ENCODE measurements around the gene XKRX.
A peak's percentile ranks its signal among the peaks of the same experiment; 100 is the strongest.

The XKRX gene

DNA sequence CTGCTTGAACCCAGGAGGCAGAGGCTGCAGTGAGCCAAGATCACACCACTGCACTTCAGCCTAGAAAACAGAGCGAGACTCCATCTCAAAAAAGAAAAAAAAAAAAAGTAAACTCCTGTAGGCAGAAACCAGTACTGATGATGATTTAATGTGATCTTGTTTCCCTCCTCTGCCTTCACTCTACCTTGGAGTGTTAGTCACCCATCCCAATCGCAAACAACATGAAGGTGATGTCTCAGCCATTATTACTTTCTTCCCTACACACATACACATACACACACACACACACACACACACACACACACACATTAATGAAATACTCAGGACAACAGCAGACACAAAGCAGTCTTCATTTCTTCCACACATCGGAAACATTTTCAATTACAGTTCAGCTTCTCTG, 15.6 kb downstream of the XKRX start:
- no peak for FAIRE-seq
- no peak for DNase-seq (ENCODE audit: insufficient read length, low spot score)
- TF ChIP-seq POLR2AphosphoS5 (IDR thresholded peaks at IDR 0.05; ENCODE audit: low read depth, low read length) (no peak), SPI1 (IDR thresholded peaks at IDR 0.05; ENCODE audit: low read depth, low read length) (no peak), TAF1 (IDR thresholded peaks at IDR 0.05; ENCODE audit: low read depth, low read length) (no peak), POU2F2 (IDR thresholded peaks at IDR 0.05; ENCODE audit: low read depth, low read length) (no peak), PAX5 (IDR thresholded peaks at IDR 0.05; ENCODE audit: insufficient read depth, low read length, severe bottlenecking) (no peak), POLR2A (IDR thresholded peaks at IDR 0.05; ENCODE audit: low read depth, low read length) (no peak)

DNA sequence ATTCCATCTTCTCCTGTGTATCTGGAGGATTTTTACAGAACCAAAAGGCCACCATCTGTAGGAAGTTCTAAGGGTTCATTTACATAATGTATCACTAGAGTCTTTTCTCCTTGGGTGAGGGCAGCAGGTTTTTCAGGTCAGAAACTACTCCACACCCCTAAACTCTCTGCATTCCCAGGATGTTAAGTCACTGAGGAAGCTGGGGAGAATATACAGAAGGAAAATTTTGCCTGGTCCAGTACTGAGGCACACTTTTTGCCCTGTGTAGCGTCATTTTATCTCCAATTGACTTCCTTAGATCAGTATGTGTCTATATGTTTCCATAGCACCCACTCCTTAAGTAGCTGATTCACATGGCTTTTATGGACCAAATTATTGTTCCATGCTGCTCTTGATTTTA, 17.0 kb downstream of the XKRX start:
- FAIRE-seq, result no peak
- TF ChIP-seq SPI1 (IDR thresholded peaks at IDR 0.05; ENCODE audit: low read depth, low read length) (no peak), POU2F2 (IDR thresholded peaks at IDR 0.05; ENCODE audit: low read depth, low read length) (no peak), POLR2AphosphoS5 (IDR thresholded peaks at IDR 0.05; ENCODE audit: low read depth, low read length) (no peak), POLR2A (IDR thresholded peaks at IDR 0.05; ENCODE audit: low read depth, low read length) (no peak), TAF1 (IDR thresholded peaks at IDR 0.05; ENCODE audit: low read depth, low read length) (no peak)
- DNase-seq (ENCODE audit: insufficient read length, low spot score), result no peak

DNA sequence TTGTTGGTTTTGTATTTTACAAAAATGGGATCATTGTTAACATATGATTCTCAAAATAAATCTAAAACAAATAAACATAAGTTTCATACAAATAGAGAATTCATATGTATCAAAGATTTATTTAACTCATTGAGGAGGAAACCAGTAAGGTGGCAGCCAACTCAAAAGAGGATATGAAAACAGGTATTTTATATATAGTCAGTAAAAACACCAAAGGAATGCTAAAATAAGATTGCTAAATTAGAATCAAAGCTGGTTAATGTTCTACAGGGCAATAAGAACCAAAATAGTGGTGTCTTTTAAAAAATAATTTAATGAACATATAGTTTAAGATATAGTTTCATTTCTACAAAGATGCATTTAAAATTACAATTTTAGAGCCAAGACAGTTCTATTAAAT, 23.1 kb downstream of the XKRX start:
- no peak for TF ChIP-seq POLR2A (IDR thresholded peaks at IDR 0.05; ENCODE audit: low read depth, low read length)
- no peak for TF ChIP-seq SPI1 (IDR thresholded peaks at IDR 0.05; ENCODE audit: low read depth, low read length)
- no peak for TF ChIP-seq PAX5 (IDR thresholded peaks at IDR 0.05; ENCODE audit: insufficient read depth, low read length, severe bottlenecking)
- TF ChIP-seq TAF1 (IDR thresholded peaks at IDR 0.05; ENCODE audit: low read depth, low read length), result no peak
- TF ChIP-seq POLR2AphosphoS5 (IDR thresholded peaks at IDR 0.05; ENCODE audit: low read depth, low read length), result no peak
- no peak for TF ChIP-seq POU2F2 (IDR thresholded peaks at IDR 0.05; ENCODE audit: low read depth, low read length)
- FAIRE-seq, result no peak
- DNase-seq (ENCODE audit: insufficient read length, low spot score), result no peak

DNA sequence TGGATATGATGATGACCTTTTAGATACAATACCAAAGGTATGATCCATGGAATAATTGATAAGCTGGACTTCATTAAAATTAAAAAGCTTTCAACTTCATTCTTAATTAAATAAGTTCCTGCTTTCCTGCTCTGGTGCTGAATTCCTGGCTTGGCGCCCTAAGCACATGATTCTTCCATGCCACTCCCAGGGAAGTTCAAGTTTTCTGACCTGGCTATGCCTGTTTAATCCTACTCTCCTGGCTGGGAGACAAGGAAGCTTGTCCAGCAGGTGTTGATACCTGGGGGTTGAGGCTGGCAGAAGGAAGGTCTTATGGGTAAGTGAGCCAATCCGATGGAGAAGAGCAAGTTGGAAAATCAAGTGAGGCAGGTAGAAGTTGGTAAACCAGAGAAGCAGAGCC, 24.3 kb downstream of the XKRX start:
- FAIRE-seq, result peak; percentile 59
- DNase-seq (ENCODE audit: insufficient read length, low spot score), result no peak
- TF ChIP-seq SPI1 (IDR thresholded peaks at IDR 0.05; ENCODE audit: low read depth, low read length) (no peak), POLR2AphosphoS5 (IDR thresholded peaks at IDR 0.05; ENCODE audit: low read depth, low read length) (no peak), POU2F2 (IDR thresholded peaks at IDR 0.05; ENCODE audit: low read depth, low read length) (no peak), POLR2A (IDR thresholded peaks at IDR 0.05; ENCODE audit: low read depth, low read length) (no peak), PAX5 (IDR thresholded peaks at IDR 0.05; ENCODE audit: insufficient read depth, low read length, severe bottlenecking) (no peak), TAF1 (IDR thresholded peaks at IDR 0.05; ENCODE audit: low read depth, low read length) (no peak)

DNA sequence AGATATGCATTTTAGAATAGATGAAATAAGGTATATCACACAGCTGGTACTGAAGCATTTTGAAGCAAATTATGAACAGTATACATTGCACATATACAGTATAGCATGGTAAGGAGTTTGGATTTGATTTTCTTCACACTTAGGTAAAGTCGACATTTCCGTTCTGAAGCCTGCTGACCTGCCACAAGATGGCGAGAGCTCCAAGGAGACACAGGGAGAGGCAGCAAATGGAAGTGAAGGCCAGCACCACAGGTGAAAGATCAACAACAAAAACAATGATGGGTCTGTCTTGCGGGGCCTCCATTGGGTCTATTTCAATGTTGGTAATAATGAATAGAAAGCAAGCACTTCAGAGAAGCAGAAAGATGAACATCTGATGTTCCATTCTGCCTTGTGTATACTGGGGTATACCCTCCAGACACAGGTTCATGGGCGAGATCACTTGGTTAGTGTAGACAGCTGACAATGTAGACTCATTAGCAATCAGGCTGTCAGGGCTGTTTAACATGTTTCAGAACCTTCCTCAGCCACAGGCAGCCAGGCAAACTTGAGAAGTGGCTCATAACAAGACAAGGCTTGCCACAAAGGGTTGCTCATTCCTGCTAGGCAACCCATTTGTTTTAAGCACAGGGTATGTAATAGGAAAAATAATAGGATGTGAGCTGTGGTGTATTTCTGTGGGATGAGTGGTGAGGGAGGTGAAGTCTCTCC, 33.2 kb downstream of the XKRX start:
- DNase-seq (ENCODE audit: insufficient read length, low spot score), result no peak
- FAIRE-seq, result peak; percentile 92
- TF ChIP-seq POLR2A (IDR thresholded peaks at IDR 0.05; ENCODE audit: low read depth, low read length) (no peak), POU2F2 (IDR thresholded peaks at IDR 0.05; ENCODE audit: low read depth, low read length) (no peak), TAF1 (IDR thresholded peaks at IDR 0.05; ENCODE audit: low read depth, low read length) (no peak), SPI1 (IDR thresholded peaks at IDR 0.05; ENCODE audit: low read depth, low read length) (no peak), POLR2AphosphoS5 (IDR thresholded peaks at IDR 0.05; ENCODE audit: low read depth, low read length) (no peak), PAX5 (IDR thresholded peaks at IDR 0.05; ENCODE audit: insufficient read depth, low read length, severe bottlenecking) (no peak)

DNA sequence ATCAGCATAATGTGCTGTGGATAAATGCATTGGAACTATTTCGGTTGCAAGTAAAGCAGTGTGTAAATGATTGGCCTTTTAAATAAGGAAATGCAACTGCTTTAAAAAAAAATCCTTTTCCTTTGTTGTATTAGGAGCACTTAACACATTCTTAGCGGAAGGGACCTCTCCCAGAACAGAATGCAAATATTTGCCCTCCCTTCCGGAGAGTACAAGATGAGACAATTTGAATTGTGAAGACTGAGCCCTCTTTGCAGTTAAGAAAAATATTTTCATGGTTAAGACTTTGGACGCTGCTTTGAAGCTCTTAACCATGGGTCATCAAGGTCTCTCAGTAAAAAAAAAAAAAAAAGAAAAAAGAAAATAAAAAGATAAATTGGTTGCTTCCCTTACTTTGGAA, 45.1 kb downstream of the XKRX start:
- no peak for FAIRE-seq
- DNase-seq (ENCODE audit: insufficient read length, low spot score), result no peak
- TF ChIP-seq POLR2AphosphoS5 (IDR thresholded peaks at IDR 0.05; ENCODE audit: low read depth, low read length) (no peak), POLR2A (IDR thresholded peaks at IDR 0.05; ENCODE audit: low read depth, low read length) (no peak), PAX5 (IDR thresholded peaks at IDR 0.05; ENCODE audit: insufficient read depth, low read length, severe bottlenecking) (no peak), POU2F2 (IDR thresholded peaks at IDR 0.05; ENCODE audit: low read depth, low read length) (no peak)

DNA sequence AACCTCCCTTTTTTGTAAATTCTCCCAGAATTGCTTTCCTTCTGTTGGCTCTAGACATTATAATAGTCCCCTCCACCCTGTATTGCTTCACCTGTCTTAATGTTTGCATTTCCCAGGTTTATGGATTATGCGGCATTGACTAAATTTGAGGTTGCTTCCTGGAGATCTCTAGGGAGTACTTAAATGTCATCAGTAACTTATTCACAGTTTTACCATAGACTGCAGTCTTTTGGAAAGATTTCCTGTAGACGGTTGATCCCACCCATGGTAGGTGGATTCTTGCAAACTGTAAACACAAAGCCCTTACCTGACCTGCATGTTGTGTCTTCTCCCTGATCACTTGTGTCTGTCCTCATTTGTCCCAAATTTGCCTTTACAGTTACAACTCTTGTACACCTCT, 48.3 kb downstream of the XKRX start:
- FAIRE-seq, result no peak
- TF ChIP-seq SPI1 (IDR thresholded peaks at IDR 0.05; ENCODE audit: low read depth, low read length) (no peak), TAF1 (IDR thresholded peaks at IDR 0.05; ENCODE audit: low read depth, low read length) (no peak), POLR2A (IDR thresholded peaks at IDR 0.05; ENCODE audit: low read depth, low read length) (no peak), POLR2AphosphoS5 (IDR thresholded peaks at IDR 0.05; ENCODE audit: low read depth, low read length) (no peak), PAX5 (IDR thresholded peaks at IDR 0.05; ENCODE audit: insufficient read depth, low read length, severe bottlenecking) (no peak), POU2F2 (IDR thresholded peaks at IDR 0.05; ENCODE audit: low read depth, low read length) (no peak)
- DNase-seq (ENCODE audit: insufficient read length, low spot score), result no peak

DNA sequence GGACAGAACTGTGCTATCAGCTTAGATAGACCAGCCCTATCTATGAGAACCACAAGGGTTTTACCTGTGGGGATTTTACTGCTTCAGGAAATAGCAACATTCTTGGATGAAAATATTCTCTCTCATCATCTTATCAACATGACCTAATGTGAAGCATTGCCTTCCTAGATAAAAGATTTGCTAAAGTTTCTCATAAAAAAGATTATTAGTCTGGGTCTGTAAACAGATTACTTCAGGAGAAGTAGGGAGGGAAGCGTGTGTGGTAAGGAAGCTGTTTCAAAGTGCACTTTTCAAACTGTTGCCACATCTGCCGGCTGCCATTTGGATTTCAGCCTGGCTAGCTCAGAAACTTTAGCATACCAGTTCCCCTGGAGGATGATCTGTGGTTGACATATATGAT, 54.4 kb downstream of the XKRX start, which contains the start of gene NOX1:
Gene NOX1 (minus strand): TSS at position 35 of the 400 bp plus-strand sequence. CDS start 220 bp downstream, outside the sequence.
- DNase-seq (ENCODE audit: insufficient read length, low spot score), result no peak
- no peak for FAIRE-seq
- TF ChIP-seq TAF1 (IDR thresholded peaks at IDR 0.05; ENCODE audit: low read depth, low read length) (no peak), SPI1 (IDR thresholded peaks at IDR 0.05; ENCODE audit: low read depth, low read length) (no peak), PAX5 (IDR thresholded peaks at IDR 0.05; ENCODE audit: insufficient read depth, low read length, severe bottlenecking) (no peak), POLR2A (IDR thresholded peaks at IDR 0.05; ENCODE audit: low read depth, low read length) (no peak), POU2F2 (IDR thresholded peaks at IDR 0.05; ENCODE audit: low read depth, low read length) (no peak), POLR2AphosphoS5 (IDR thresholded peaks at IDR 0.05; ENCODE audit: low read depth, low read length) (no peak)

DNA sequence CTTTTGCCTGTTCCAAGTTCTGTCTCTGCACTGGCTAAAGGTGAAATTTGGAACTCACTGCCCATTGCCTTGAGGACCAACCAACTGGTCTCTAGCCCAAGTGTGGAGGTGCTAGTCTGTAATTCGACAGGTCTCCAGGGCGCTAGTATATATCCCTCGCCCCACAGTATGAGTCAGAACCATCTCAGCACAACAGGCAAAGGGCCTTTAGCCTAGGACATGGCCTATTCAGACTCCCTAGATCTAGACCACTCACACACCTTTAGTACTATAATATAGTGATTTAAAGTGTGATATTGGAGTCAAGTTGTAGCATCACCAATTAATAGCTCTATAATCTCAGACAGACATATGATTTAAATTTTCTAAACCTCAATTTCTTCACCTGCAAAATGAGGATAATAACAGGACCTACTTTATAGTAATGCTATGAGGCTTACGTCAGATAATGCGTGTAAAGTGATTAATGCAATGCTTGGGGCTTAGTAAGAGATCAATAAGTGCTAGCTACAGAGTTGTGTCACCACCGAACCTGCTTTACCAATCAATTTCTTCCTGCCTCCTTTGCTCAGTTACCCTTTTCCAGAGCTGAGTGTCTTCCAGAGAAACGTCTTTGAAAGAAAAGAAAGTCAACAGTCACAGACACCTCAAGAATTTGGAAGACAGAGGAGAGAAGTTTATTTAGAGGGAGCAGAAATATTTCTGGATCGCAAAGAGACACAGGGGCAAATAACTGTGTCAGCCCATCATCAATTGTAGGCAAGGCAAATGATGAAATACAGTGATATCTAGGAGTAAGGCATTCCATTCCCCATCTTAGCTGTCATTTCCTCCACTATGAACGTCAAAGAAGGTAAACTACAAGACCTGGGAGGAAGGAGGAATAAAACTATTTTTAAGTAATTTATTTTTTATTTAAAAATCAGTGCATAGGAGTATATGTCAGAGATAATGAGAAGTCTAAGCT, 56.8 kb downstream of the XKRX start:
- DNase-seq (ENCODE audit: insufficient read length, low spot score) (no peak), FAIRE-seq (no peak)
- TF ChIP-seq TAF1 (IDR thresholded peaks at IDR 0.05; ENCODE audit: low read depth, low read length), result no peak
- TF ChIP-seq POLR2AphosphoS5 (IDR thresholded peaks at IDR 0.05; ENCODE audit: low read depth, low read length), result no peak
- TF ChIP-seq SPI1 (IDR thresholded peaks at IDR 0.05; ENCODE audit: low read depth, low read length), result no peak
- no peak for TF ChIP-seq POU2F2 (IDR thresholded peaks at IDR 0.05; ENCODE audit: low read depth, low read length)
